GOT3 (cell line): ENCODE results near the gene CHST11.

Source experiments
- DNase-seq: peaks from one replicate; lab custom pipeline; 2025; ENCODE audit warnings: mixed read lengths; lab: John Stamatoyannopoulos, UW

The CHST11 gene

DNA sequence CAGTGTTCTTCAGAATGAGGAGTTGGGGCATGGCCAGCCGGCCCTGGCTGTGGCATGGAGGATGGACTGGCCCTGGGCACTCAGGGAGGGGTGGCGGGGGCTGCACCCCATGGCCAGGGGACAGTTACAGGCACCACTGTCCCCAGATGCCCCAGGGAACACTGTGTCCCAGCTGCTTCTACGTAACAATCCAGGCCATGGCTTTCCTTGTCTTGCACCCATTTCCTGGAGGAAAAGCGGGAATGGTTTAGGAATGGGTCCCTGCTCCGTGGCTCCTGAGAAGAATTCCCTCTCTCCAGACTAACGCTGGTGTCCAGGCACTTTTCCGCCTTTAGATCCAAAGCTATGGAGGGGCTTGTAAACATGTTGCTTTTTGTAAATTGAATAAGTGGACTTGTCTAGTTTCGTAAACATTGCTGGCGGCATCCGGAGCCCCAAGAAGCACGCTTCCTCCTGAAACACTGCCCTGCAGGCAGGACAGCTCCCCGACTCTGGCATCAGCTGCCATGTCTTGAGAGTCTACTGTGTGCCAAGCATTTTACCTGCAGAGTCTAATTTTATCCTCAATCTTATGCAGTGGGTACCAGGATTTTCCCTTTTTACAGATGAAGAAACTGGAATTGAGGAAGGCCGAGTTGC, 263.1 kb downstream of the CHST11 start:
- no peak for DNase-seq

DNA sequence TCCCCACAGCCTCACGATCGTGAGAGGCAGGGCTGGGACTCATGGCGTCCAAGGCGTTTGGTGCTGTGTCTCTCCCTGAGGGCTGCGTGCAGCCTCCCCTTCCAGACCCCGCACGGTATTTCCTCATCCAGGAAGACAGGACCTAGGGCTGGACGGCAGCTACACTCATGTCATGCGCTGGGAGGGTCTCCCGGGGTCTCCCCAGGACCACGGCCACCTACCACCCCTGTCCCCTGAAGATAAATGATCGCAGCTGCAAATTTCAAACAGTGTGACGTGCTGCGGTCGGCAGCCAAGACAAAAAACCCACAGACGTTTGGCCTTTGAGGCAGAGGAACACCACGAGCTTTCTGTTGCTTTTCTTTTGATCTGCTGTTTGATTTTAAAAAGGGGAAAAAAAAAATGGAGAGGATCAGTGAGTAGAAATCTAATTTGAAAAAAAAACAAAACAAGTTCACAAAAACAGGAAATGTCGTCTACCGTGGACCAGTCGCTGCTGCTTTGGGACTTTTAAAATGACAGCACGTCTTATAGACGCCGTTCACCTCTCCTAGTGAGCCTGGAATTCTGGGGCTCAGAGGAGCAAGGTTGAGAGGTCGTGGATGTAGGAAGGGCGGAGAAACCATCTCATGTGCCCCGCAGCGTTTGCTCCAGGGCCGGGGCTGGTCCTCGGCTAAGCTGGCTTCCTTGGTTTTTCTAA, 263.7 kb downstream of the CHST11 start:
- no peak for DNase-seq

DNA sequence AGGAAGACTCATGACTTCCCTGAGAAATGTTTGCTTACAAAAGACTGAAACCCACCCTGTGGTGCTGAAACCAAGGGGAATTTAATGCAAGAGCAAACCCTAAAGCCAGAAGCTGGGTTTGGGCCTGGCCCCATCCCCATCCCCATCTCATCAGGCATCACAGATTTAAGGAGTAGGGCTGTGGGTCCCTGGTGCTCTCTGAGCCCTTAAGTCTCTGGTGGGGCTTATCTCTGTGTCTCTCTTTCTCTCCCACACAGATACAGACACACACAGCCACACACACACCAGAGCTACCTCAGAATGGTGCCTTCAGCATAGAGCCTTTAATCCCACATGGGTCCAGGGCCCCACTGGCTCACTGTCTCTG, 264.3 kb downstream of the CHST11 start:
- DNase-seq: no peak

DNA sequence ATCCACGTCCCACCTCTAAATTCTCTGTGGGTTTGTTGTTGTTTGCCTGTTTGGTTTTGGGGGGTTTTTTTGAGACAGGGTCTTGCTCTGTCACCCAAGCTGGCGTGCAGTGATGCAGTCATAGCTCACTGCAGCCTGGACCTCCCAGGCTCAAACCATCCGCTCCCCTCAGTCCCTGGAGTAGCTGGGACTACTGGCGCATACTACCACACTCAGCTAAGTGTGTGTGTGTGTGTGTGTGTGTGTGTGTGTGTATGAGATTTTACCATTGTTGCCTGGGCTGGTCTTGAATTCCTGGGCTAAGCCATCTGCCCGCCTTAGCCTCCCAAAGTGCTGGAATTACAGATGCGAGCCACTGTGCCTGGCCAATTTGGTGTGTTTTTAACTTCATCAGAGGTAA, 265.2 kb downstream of the CHST11 start:
- DNase-seq: no peak

DNA sequence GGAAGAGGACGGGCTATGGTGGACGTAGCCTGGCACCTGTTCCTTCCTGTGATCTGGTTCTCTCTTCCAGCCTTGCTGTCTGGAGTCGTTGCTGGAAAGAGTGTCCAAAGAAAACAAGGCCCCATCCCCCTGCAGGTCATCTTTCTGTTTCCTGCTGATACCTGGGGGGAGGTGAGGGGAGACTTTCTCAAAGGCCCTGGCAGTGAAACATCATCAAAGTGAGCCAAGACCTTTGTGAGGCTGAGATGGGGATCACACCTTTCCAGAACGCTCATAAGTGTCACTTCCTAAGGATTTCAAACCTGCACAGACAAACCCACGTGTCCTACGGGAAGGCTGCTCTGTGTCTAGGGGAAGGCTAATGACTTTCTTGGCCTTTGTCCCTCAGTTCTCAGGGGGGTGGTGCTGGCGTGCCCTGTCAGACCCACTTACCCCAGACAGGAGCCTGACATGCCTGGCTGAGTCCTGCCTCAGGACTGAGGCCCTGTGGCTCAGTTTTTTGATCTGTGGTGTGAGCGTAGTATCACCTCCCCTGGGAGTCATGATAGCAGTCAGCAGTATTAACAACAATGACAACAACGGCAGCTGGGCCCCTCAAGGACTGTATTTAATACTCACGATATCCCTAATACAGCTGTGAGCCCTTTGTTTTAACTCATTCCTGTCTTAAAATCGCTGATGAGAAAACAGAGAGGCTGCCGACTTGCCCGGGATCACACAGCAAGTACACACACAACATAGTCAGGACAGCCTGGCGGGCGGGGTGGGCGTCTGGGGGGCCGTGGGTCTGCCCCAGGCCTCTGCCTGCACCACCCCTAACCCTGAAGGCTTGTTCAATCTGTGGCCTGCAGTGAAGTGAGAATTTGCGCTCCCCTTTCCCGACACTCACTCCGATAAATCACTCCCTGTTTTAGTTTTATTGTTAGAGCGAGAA, 266.1 kb downstream of the CHST11 start:
- no peak for DNase-seq

DNA sequence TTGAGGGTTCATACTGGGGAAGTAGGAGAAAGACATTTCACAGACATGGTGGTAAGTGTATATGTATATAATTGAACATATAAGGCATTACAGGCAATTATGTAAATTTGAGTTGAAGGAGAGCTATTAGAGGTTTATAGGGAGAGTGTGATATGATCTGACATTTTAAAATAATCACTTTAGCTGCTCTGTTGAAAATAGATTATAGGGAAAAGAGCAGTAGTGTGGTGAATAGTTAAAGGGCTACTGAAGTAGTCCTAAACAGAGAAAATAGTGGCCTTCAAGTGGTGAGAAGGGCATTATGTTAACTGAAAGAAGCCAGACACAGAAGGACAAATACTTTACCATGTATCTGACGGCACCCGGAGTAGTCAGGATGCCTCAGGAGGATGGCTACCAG, 267.1 kb downstream of the CHST11 start:
- DNase-seq: no peak

DNA sequence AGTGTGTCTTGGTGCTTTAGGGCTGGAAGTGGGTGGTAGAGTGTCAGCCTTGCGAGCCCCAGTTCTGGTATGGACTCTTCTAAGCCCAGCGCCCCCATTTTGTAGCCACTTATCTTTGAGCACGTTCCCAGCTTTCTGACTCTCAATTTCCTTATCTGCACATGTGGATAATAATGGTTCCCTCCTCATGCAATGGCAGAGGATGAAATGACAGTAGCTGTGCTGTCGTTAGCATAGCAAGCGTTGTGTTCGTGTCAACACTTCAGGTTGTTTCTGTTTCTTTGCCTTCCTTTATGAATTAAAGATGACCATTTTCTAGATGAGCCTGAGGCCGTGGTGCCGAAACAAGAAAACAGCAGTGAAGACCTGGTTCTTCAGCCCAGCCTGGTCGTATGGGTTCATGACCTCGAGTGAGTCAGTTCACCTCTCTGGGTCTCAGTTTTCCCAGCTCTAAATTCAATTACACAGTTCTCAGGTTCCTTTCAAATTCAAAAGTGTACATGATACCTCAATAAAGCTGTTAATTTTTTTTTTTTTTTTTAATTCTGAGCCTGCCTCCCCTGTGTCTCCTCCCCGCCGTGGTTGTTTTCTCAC, 268.3 kb downstream of the CHST11 start:
- DNase-seq: no peak

DNA sequence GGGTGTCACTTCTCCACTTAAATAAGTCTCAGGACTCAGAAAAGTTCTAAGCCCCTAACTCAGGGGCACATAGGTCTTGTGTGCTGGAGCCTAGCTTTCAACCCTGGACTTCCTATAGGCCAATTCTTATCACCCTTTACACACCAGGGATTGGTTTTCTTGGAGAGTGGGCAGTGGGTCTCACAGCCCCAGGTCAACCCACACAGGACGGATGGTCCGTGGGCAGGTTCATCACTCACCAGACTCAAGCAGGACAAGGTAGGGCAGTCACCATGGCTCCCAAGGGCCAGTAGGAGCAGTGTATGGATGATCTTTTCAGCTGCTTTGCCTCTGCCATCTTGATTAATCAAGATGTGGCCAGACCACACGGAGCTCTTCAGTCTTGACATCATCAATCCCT, 268.9 kb downstream of the CHST11 start:
- no peak for DNase-seq

DNA sequence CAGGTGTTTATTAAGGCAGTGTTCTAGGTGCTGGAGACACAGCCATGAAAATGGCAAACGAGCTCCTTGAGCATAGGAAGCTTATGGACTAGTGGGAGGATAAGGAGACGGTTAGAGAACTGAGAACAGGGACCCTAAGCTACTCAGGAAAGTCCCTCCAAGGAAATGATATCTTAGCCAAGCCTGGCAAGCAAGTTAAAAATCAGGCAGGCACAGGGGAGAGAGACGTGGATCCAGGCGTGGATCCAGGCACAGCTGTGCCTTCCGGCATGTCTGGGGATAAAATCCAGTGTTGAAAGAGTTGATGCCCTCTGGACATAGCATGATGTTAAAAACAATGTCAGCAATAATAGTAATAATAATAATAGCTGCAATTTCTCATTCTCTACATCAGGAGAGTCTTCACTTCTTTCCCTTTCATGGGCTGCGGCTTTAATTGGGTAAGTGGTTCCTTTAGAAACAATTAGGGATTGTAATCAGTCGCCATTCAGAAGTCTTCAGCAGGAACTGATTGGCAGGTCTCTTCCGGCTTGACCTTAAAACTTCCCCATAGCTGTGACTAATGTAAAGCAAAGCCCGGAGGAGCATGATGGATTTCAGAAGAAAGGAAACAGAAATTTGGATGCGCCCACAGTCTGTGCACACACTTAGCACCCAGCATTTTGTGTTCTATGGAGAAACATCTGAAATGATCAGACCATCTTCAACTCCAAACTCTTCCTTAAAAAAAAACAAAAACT, 271.1 kb downstream of the CHST11 start:
- DNase-seq: no peak

DNA sequence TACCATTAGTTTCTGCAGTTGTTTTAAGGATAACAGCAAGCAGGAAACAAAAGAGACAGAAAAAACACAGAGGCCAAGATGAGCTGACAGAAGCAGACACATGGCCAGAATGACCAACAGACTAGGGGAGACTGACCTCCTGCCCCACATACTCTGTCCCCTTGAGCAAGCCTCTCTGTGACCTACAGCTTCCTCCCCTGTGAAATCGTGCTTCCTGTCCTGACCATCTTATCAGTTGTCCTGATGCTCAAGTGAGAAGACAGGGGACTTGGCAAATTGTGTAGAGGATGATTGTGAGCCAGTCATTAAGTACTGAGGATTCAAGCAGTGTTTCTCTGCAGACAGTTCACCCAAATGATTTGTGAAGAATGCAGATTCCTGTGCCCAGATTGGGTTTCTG, 272.3 kb downstream of the CHST11 start:
- no peak for DNase-seq

DNA sequence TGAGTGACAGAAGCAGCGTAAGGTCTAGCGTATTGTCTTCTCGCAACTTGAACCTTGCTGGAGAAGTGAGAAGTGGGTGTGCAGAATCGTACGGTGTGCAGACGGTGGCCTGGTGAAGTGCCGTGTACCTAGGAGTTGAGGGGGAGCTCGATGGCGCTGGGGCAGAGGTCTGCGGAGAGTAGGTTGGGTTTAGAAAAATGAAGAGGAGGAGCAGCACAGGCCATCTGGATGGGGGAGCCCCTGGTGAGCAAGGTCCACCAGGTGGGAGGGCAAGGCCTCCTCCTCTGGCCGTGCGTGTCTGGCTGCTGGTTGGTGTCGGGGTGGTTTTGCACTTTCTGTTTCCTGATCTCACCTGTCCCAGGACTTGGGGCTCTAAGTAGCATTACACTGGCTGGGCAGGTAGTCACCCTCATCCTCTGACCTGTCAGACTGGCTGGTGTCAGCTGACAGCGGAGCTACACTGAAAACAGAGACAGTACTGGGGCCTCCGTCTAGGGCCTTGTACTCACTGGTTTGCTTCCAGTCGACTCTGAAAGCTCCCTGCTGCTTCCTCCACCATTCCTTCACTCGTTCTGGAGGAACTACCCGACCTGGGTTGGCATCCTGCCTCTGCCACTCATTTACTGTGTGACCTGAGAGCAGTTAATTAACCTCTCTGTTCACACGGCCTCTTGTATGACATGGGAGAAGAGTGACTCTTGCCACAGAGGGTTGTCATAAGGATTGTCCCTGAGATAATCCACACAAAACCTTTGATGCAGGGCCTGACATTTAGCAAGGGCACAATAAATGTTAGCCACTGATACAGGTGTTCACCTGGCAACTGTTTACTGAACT, 273.1 kb downstream of the CHST11 start:
- DNase-seq: no peak

DNA sequence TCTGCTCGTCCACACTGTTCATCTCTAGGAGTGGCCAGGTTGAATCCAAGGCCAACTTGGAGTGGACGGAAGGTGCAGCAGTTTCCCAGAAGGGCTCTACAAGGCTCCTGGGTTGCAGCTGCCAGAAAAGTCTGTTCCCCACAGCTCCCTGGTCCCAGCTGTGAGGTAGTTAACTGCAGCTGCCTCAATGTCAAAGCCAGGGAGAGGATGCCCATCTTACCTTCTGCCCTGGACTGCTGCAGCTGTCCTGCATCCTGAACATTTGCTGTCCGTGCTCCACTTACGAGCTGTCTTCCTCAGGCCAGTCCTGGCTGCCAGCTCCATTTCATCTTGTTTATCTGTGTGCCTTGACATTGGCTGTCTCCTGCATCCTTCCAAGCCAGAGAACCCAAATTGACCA, 274.0 kb downstream of the CHST11 start:
- DNase-seq: no peak

DNA sequence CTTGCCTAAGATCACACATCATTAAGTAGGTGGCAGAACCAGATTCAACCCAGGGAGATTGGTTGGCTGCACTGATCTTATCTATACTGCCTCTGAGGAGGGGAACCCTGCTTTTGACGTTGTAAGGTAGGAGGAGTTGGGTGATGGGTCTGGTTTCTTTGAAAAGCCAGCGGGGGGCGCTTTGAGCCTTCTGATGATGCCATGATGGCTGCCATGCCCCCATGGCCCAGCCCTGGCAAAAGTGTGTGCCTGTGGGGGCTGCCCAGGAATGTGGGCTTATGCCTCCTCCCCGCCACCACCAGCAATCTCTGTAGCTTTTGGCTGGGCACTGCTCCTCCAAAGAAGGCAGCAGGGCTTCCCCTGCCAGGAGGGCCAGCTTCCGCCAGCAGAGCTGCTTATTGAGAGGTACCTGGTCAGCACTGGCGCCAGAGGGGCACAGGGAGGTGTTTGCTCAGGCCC, 277.0 kb downstream of the CHST11 start:
- no peak for DNase-seq

DNA sequence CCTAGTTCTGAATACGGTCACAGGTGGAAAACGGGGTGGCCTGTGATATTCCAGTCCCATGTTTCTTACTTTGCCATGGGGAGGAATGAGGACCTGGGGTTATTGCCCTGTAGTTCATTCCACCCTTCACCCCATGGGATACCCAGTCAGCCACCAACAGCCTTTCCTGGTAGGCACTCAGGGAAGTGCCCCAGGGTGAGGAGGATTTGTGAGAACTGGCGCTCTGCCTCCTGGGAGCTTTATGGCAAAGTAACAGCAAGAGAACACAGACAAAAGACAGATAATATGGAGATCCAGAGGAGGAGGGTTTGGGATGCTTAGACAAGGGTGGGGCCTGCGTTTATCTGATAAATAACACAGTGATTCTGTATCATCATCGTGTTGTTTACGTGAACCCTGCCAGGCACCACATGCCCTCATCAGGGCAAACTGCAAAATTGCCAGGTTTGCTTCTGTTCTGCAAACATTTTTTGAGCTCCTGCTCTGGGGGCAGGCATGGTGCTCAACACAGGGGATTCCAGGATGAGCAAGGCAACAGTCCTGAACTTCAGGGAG, 277.9 kb downstream of the CHST11 start:
- no peak for DNase-seq

DNA sequence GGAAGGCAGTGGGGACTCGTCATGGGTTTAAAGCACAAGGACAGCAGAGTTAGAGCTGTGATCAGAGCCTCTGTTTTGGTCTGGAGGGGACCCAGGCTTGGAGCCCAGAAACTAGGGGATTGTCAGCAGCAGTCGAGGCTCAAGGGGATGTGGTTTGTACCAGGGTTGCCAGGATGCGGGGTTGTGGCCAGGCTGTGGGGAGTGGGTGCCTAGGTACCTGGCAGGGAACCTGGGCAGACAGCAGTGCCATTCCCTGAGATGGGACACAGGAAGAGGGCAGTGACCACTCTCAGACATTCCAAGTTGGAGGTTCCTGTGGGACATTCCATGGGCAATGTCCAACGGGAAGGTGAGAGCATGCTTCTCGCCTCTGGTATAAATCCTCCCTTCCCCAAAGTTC, 279.1 kb downstream of the CHST11 start:
- no peak for DNase-seq

DNA sequence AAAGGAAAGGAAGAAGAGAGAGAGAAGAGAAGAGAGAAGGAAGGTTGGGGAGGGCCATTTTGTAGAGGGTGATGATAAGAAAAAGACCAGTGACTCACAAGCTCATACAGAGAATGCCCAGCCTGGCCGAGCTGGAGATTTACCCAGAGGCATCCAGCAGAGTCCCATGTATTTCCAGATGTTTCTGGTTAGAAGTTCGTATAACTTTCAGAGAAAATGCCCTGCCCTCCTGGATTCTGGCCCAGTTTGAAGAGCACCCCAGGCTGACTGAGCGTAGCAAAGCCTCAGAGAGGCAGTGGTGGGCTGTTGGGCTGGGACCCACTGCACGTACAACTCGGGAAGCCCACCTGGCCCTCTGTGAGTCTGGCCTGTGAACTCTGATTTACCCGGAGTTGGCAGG, 279.6 kb downstream of the CHST11 start:
- no peak for DNase-seq

DNA sequence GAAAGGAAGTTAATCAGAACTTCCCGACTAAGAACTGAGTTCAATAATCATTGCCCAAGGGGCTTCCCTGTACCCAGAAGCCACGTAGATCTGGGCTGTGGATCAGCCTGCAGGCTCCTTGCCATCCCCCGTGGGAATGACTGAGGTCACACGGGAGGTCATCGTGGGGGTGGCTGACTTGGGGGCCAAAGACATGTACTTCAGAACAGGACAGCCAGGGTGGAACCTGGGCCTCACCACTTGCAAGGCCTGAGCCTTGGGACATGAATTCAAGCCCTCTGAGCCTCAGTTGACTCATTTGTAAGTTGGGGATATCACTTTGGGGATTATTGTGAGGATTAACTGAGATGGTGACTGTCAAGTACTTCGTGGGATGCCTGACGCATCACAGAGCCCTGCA, 280.4 kb downstream of the CHST11 start:
- DNase-seq: no peak

DNA sequence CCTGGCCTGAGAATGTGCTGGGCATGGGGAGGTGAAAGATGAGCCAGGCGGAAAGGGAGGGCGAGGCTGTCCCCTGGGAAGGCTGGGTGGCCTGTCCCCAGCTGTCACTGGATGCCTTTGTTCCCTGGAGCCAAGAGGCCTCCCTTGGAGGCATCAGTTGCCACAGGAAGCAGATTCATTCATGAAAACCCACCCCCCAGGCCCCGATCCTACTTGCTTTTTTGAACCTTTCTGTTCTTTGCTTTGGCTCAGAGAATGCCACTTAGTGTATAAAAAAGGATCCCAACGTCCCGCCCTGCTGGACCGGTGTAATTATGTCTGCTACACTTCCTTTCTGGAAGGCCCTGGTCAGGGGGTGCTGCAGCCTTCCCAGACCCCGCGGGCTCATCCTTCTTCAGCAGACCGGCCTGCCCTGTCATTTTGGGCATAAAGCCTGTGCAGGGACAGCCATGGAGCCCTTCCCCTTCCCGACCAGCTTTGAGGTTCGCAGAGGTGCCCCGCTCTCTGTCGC, 281.1 kb downstream of the CHST11 start:
- no peak for DNase-seq

DNA sequence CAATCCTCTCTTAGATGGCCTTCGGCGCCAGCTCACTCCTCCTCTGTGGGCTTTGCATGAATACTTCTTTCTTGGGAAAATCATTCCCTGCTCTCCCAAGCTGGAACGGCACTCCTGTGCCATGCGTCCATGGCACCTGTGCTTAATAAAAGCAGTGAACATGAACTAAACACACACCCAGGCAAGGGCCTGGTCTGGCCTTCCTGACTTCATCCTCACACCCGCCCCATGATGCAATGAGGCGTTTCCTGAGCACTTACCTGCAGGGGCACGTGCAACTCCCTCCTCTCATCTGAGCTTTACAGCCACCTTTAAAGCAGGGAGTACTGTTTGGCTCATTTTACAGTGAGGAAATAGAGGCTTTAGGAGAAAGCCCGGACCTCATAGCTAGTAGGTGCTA, 281.6 kb downstream of the CHST11 start:
- no peak for DNase-seq
